Right lobe of liver (tissue), 6 donors: ENCODE measurements around the gene APOA4. TPM values are rescaled to one million over a fixed set of nuclear protein-coding genes. Genes with fewer than 3 reads are reported as not detected.
A peak's percentile ranks its signal among the peaks of the same experiment; 100 is the strongest.

Experiments used
- ATAC-seq, 4 donors: fragments of 200-7000 bp; cut with Tn5 transposase; one replicate each; pipeline ENCODE4 v1.9.1; 2020; ENCODE audit warnings: mild to moderate bottlenecking in 4 of 4, moderate library complexity in 4 of 4
- DNase-seq, 3 donors: peaks; one replicate each; pipeline ENCODE4 v3.0.0-alpha.2; 2020
- H3K27ac ChIP-seq, 3 donors: fragments of 200-600 bp; one replicate each; pipeline ENCODE4 v1.8.0; 2022
- H3K27me3 ChIP-seq, 2 donors: fragments of 200-600 bp; one replicate each; pipeline ENCODE4 v1.8.0; 2022
- H3K36me3 ChIP-seq, 4 donors: fragments of 200-600 bp; sonication (generic) in 1 of 4; one replicate each; pipeline versions ENCODE4 v1.5.1 to v1.8.0; 2017 to 2022; ENCODE audit warnings: control low read depth in 1 of 4
- H3K4me1 ChIP-seq, 4 donors: fragments of 200-600 bp; sonication (generic) in 1 of 4; one replicate each; pipeline versions ENCODE4 v1.5.1 to v1.8.0; 2017 to 2022; ENCODE audit warnings: control low read depth in 1 of 4
- H3K4me3 ChIP-seq, 3 donors: fragments of 200-600 bp; one replicate each; pipeline ENCODE4 v1.8.0; 2022
- H3K9me3 ChIP-seq, 4 donors: fragments of 200-600 bp; sonication (generic) in 1 of 4; one replicate each; pipeline versions ENCODE4 v1.5.1 to v1.8.0; 2017 to 2022; ENCODE audit warnings: control low read depth in 1 of 4
- POLR2A ChIP-seq: fragments of 450-650 bp; IDR thresholded peaks from one replicate; pipeline ENCODE4 v1.6.1; 2017; ENCODE audit warnings: antibody characterized with exemption, mild to moderate bottlenecking
- WGBS: methylation state at CpG from one replicate; pipeline ENCODE4 v1.1.6; 2018; ENCODE audit warnings: low coverage, low lambda C conversion rate; ENCODE audit not compliant: insufficient coverage; ENCODE audit errors: missing lambda C conversion rate; 5-methylcytosine and 5-hydroxymethylcytosine counted together
- intact Hi-C, 2 donors: fragments of 100-400 bp; cut with DNase I; formaldehyde crosslinking; loops; one replicate each; pipeline versions ENCODE4 v1.11.2 to v1.14.1; 2022
- total RNA-seq, 6 experiments: library from RNA; depleted of rRNA in 2 of 6; stranded (reverse); fragments of >200 nt in 2 of 6; fragmentation: NEBNext Ultra II Directional in 3 of 6; extraction: Animal tissue kit (Norgen Biotek cat#: 25700) in 3 of 6; gene quantifications; one replicate each; pipeline versions ENCODE4 v1.1.0 to v1.2.4, GENCODE V29; 2016 to 2023
- TF ChIP-seq, protein P1 (sequence below), 4 donors: fragments of 200-600 bp in 3 of 4; fragments of 450-650 bp in 1 of 4; IDR thresholded peaks; one replicate each; pipeline versions ENCODE4 v1.5.1 to v1.8.0; 2016 to 2022; ENCODE audit warnings: antibody characterized with exemption in 4 of 4, mild to moderate bottlenecking in 2 of 4
- donor health status: DM: no; HTN: yes; CAD: no.
- donor health status: DM: no; HTN: no; CAD: no.
- donor health status: DM: no; HTN: no; CAD: no.
- donor health status: DM: no; HTN: yes; CAD: no.
- donor health status: DM: no; HTN: yes; CAD: no.

APOA4 gene
- total RNA-seq, 6 experiments from 2014 or later: 21.9 to 1,288 (median 117) TPM

DNA sequence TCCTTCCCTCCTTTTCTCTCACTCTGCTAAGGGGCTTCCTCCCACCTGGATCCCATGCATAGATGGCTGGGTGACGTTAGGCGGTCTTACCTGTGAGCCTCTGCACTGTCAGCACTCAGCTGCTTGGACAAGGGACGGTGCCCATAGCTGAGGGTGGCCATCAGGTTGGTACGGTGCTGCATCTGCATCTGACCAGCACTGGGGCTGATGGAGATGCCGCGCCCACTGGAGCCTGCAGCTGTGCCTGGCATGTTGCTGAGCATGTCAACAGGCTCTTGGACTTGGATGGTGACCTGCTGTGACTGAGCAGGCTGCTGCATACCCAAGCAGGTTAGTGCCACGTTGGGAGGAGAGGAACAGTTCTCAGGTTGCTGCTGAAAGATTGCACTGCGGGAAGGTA lies 36.1 kb upstream of the APOA4 start:
- intact Hi-C loops: loop anchor here in 1 of 2 donors (10.0 kb wide), 1 partner anchor 366 kb away; no protein-coding TSS in a partner anchor
- TF ChIP-seq POLR2A: no peak
- TF ChIP-seq, protein P1, sequence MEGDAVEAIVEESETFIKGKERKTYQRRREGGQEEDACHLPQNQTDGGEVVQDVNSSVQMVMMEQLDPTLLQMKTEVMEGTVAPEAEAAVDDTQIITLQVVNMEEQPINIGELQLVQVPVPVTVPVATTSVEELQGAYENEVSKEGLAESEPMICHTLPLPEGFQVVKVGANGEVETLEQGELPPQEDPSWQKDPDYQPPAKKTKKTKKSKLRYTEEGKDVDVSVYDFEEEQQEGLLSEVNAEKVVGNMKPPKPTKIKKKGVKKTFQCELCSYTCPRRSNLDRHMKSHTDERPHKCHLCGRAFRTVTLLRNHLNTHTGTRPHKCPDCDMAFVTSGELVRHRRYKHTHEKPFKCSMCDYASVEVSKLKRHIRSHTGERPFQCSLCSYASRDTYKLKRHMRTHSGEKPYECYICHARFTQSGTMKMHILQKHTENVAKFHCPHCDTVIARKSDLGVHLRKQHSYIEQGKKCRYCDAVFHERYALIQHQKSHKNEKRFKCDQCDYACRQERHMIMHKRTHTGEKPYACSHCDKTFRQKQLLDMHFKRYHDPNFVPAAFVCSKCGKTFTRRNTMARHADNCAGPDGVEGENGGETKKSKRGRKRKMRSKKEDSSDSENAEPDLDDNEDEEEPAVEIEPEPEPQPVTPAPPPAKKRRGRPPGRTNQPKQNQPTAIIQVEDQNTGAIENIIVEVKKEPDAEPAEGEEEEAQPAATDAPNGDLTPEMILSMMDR (IDR thresholded peaks at IDR 0.05): no peak
- DNase-seq (no peak), ATAC-seq (no peak)
- Histone ChIP-seq H3K36me3 (peaks cover 0 to 52% (median 8%) of the 10 kb centered on the region in 4 donors), H3K4me1 (peaks cover 0 to 16% (median 7%) of the 10 kb centered on the region in 4 donors), H3K27me3 (no peaks in the 10 kb centered on the region), H3K27ac (no peak overlapping the region), H3K4me3 (no peak overlapping the region), H3K9me3 (no peaks in the 10 kb centered on the region)
- WGBS: 80% methylated on average over 1 of the region's 8 CpGs

DNA sequence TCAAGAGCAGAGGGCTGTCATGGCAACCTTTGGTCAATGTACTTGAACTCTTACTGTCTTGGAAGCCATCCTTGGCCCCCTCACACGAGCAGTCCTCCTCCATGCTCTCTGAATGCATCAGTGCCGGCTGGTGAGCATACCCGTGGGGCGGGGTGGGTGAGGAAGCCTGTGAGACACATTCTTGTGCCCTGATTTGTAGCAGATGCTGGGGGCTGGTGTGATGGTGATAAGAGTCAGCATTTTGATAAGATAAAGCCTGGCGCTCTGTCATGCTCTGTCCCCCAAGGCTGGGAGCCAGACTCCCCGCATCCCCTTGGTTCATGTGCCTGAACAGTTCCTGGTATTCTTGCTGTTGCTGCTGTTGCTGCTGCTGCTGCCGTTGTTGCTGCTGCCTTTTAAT lies 34.8 kb upstream of the APOA4 start:
- Histone ChIP-seq H3K4me3 (no peak overlapping the region), H3K36me3 (peaks cover 0 to 42% (median 1%) of the 10 kb centered on the region in 4 donors), H3K27me3 (no peaks in the 10 kb centered on the region), H3K27ac (no peak overlapping the region), H3K9me3 (no peaks in the 10 kb centered on the region), H3K4me1 (peaks cover 0 to 20% (median 9%) of the 10 kb centered on the region in 4 donors)
- ATAC-seq: no peak
- intact Hi-C loops: loop anchor here in 1 of 2 donors (10.0 kb wide), 1 partner anchor 367 kb away; no protein-coding TSS in a partner anchor
- 75% methylated on average over 2 of the region's 7 CpGs for WGBS
- no peak for DNase-seq
- TF ChIP-seq, protein P1 (IDR thresholded peaks at IDR 0.05): no peak
- no peak for TF ChIP-seq POLR2A

DNA sequence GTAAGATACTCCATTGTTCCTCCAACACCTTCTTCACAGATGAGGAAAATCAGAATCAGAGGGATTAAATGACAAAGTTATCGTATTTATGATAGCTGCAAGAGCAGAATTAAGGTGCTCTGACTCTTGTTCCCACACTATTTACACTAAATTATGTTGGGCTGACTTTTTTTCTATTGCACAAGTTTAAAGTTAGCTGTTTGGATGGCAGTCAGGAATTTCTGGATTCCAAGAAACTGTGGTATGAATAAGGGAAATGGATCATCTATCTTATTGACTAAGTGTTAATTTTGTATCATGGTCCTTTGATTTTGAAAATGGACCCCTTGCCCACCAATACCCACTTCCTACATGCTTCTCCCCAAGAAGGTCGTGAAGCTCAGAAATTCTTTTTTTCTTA lies 34.2 kb upstream of the APOA4 start:
- H3K4me1 ChIP-seq: peaks cover 0 to 26% (median 12%) of the 10 kb centered on the region in 4 donors
- ATAC-seq (peak in 3 of 4 donors; percentile 8 to 36 (median 28)), DNase-seq (no peak)
- H3K36me3 ChIP-seq: peaks cover 0 to 40% (median 1%) of the 10 kb centered on the region in 4 donors
- no peak overlapping the region for H3K27ac ChIP-seq
- no peaks in the 10 kb centered on the region for H3K9me3 ChIP-seq
- 43% methylated on average over 2 of the region's 2 CpGs for WGBS
- intact Hi-C loops: loop anchor here in 1 of 2 donors (10.0 kb wide), 1 partner anchor 367 kb away; no protein-coding TSS in a partner anchor
- TF ChIP-seq, protein P1 (IDR thresholded peaks at IDR 0.05): no peak
- TF ChIP-seq POLR2A: no peak
- H3K4me3 ChIP-seq: no peak overlapping the region
- no peaks in the 10 kb centered on the region for H3K27me3 ChIP-seq

DNA sequence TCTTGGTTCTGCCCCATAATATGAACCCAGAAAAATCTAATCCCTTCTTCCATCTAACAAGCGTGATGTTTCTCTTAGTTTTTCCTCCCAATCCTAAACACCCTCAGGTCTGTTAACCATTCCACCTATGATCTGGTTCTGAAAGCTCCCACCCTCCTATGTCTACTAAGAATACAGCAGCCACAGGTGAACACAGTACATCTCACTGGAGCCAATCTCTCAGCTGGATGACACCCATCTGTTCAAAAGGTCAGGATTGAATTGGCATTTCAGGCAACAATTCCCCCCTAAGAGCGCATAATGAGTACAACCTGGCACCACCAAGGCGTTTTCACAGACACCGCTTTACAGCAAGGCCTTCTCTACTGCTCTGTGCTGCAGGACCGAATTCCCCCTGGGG lies 33.3 kb upstream of the APOA4 start:
- Histone ChIP-seq H3K27ac (peak overlapping the region in 1 of 3 donors; percentile 27), H3K9me3 (no peaks in the 10 kb centered on the region), H3K4me1 (peaks cover 0 to 31% (median 14%) of the 10 kb centered on the region in 4 donors), H3K4me3 (no peak overlapping the region), H3K27me3 (no peaks in the 10 kb centered on the region), H3K36me3 (peaks cover 0 to 31% (median 1%) of the 10 kb centered on the region in 4 donors)
- 58% methylated on average over 5 of the region's 5 CpGs for WGBS
- DNase-seq (no peak), ATAC-seq (peak in 2 of 4 donors; percentile 54 to 63)
- TF ChIP-seq POLR2A: no peak
- TF ChIP-seq, protein P1 (IDR thresholded peaks at IDR 0.05): no peak
- intact Hi-C loops: loop anchor here in 1 of 2 donors (10.0 kb wide), 1 partner anchor 368 kb away; no protein-coding TSS in a partner anchor
